IPS-18a (cell line): ENCODE measurements around the gene SLC66A2.
"Not testable (repeated sequence)": the region's sequence is repeated elsewhere in the genome, so short reads cannot be mapped to it uniquely, and the experiment has no call there.

Experiments used
- H3K27ac ChIP-seq: one replicate; pipeline ENCODE4 v1.5.1; 2013; ENCODE audit warnings: low read length
- H3K27me3 ChIP-seq: one replicate; pipeline ENCODE4 v1.6.1; 2013; ENCODE audit warnings: mild to moderate bottlenecking, low read length; ENCODE audit not compliant: control insufficient read depth, insufficient read depth
- H3K36me3 ChIP-seq: one replicate; pipeline ENCODE4 v1.6.1; 2013; ENCODE audit warnings: low read depth, low read length; ENCODE audit not compliant: control insufficient read depth
- H3K4me1 ChIP-seq: one replicate; pipeline ENCODE4 v1.6.1; 2013; ENCODE audit warnings: low read depth, low read length; ENCODE audit not compliant: control insufficient read depth
- H3K4me3 ChIP-seq: one replicate; pipeline ENCODE4 v1.5.1; 2013; ENCODE audit warnings: low read length
- H3K9ac ChIP-seq: one replicate; pipeline ENCODE4 v1.6.1; 2013; ENCODE audit warnings: mild to moderate bottlenecking, low read length, moderate library complexity
- H3K9me3 ChIP-seq: one replicate; pipeline ENCODE4 v1.6.1; 2013; ENCODE audit warnings: low read depth, low read length; ENCODE audit not compliant: control insufficient read depth

SLC66A2 gene

DNA sequence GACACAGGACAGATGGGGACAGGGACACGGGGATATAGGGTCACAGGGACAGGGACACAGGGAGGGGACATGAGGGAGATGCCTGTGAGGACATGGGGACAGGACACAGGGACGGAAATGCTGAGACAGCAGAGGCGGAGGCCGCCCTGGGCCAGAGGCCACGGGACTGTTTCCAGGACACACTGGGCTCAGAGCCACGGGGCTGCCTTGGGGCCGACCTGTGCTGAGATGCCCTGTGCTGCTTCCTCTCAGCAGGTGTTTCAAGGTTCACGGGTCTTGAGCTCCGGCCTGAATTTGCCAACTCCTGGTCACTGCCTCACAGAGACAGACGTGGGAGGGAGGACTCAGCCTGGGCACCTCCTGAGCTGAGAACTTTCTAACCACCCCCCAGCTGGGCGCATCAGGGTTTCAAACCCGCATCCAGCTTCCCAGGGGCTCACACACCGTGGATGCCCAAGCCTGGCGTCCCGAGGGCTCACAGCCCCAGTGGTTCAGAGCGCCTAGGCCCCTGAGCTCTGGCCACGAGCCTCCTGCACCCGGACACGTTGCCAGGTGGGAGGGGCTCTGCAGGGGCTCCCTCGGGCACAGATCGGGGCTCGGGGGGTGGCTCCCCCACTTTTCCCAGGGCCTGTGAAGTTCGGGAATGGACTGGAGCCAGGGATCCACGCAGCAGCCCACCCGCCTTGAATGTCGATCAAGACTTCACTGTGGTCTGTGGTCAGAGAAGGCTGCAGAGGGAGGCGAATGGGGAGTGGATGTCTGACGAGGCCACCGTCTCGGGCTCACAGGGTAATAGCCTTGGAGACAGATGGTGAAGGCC, 64.1 kb downstream of the SLC66A2 start:
- no peaks in the 10 kb centered on the region for H3K4me1 ChIP-seq
- no peak overlapping the region for H3K27ac ChIP-seq
- H3K9me3 ChIP-seq, result peaks cover 9% of the 10 kb centered on the region
- H3K9ac ChIP-seq, result no peak overlapping the region
- no peaks in the 10 kb centered on the region for H3K36me3 ChIP-seq
- no peaks in the 10 kb centered on the region for H3K27me3 ChIP-seq
- H3K4me3 ChIP-seq, result no peak overlapping the region

DNA sequence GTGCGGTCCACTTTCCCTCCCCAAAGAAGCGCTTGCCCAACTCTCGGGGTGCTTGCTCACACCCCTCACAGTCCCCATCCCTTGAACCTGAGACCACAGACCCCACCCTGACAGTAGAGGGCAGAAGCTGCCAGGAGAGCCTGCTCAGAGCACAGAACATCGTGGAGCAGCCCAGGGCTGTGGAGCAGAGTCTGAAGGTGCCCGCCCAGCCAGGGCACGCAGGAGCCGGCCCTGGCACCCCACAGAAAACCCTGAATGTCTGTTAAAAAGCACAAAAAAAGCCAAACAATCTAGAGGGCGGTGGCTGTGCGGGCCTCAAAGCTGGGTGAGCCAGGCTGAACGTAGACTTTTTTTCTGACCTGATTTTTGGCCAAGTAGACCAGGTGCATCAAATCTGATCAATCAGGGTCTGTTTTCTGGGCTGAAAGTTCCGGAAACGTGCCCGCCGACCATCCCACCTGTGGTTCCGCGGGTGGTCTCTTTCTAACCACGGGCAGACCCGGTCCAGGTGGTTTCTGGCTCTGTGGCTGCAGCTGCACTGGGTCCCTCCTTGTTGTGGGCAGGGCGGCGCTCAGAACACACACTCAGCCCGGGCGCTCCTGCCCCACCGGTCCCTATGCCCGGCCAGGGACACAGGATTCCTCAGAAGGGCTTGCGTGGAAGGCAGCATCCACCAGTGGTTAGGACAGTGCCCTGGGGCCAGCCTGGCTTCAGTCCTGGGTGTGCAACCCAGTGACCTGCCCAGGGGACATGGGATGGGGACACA, 66.3 kb downstream of the SLC66A2 start:
- Histone ChIP-seq H3K36me3 (no peaks in the 10 kb centered on the region), H3K4me3 (no peak overlapping the region), H3K27ac (no peak overlapping the region), H3K9me3 (peaks cover 2% of the 10 kb centered on the region), H3K27me3 (no peaks in the 10 kb centered on the region), H3K4me1 (no peaks in the 10 kb centered on the region), H3K9ac (no peak overlapping the region)

DNA sequence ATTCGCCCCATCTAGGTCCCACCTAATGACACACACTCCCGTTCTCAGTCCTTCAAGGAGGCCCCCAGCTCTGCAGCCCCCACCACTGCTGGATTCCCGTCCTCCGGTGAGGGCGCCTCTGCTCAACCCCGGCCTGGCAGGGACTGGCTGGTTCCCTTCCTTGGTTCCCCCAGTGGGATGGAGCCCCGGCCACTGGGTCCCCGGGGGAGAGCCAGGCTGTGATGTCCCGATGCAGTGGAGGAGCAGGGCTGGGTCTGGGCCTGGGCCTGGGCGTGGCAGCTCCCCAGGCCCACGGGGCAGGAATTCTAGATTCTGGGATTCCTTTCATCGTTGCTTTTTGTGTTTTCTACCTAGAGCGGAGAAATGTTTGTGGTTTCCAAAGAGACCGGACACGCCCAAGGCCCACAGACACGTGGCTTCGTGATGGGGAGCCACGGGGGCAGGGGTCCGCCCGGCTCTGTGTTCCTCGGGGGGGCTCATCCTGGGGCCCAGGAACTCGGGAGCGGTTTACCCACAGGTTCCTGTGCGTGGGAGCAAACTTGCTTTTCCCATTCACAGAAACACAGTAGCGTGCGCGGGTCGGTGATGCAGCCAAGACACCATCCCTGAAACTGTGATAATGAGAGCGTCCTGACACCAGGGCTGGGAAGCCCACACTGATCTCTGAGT, 67.0 kb downstream of the SLC66A2 start:
- Histone ChIP-seq H3K4me1 (no peaks in the 10 kb centered on the region), H3K36me3 (no peaks in the 10 kb centered on the region), H3K27me3 (no peaks in the 10 kb centered on the region), H3K4me3 (no peak overlapping the region), H3K9ac (no peak overlapping the region), H3K27ac (no peak overlapping the region), H3K9me3 (peaks cover 2% of the 10 kb centered on the region)

DNA sequence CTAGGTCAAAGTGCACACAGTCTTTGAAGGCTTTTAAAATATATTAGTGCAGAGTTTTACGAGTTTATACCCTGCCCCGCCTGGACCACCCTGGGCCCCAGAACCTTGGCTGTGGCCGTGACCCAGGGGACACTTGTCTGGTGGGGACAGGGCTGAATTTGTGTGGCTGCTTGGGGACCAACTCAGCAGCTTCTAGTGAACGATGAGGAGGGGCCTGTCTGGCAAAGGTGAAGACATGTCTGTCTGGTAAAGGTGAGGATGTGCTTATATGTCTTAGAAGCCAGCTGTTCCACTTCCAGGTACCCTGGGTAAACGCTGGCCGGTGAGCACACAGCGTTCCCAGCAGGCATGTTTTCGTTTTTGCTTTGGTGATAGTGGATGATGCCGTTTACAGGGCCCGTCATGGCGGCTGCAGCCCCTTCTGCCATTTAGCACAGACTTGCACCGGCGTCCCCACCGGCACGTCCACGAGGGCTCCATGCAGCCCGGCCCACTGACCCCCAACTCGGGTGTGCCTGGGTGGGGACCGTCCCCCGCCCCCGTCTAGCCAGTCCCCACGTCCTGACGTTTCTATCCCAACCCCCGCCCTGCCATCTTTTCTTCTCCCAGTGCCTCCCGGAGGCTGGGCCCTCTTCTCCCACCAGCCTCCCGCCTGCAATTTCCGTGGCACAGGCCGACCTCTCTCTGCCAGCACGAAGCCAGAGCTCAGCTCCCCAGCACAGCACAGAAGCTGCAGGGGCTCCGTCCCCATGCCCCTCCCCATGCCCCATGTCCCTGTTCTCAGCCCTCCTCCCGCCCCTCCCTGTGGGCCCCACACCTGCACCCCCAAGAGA, 67.8 kb downstream of the SLC66A2 start:
- Histone ChIP-seq H3K27me3 (no peaks in the 10 kb centered on the region), H3K9me3 (peaks cover 2% of the 10 kb centered on the region), H3K4me3 (no peak overlapping the region), H3K4me1 (no peaks in the 10 kb centered on the region), H3K27ac (no peak overlapping the region), H3K9ac (no peak overlapping the region), H3K36me3 (no peaks in the 10 kb centered on the region)

DNA sequence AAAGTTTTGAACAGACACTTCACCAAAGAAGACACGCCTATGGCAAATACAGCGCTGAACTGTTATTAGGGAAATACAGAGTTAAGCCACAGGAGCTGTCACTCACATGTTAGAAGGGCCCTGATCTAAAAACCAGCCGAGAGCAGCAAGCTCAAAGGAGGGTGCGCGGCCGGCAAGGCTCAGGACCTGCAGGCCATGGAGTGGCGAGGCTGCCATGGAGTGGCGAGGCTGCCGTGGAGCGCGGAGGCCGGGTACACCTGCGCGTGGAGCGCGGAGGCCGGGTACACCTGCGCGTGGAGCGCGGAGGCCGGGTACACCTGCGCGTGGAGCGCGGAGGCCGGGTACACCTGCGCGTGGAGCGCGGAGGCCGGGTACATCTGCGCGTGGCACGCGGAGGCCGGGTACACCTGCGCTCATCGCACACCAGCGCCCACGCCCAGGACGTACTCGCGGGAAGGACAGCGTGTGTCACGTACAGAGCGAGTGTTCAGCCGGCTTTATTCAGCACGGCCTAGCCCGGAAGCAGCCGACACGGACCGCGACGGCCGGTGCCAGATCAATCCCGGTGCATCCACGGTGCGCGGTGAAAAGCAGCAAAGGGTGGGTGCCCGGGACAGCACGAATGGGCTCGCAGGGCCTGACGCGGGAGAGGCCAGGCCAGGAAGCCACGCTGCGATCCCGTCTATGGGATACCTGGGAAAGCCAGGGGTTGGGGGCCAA, 68.8 kb downstream of the SLC66A2 start:
- Histone ChIP-seq H3K27me3 (no peaks in the 10 kb centered on the region), H3K9ac (no peak overlapping the region)

DNA sequence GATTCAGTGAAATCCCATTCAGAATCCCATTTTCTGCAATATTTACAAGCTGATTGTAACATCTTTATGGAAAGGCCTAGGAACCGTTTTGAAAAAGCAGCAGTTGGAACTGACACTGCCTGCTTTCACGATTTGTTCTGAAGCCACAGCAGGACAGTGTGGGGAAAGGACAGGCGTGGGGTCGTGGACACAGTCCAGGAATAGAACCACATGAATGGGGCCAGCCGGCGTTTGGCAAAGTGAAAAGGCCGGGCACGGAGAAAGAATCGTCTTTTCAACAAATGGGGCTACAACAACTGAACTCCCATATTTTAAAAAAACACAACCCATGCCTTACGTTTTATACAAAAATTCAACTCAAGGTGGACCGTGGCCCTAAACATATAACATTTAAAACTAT, 69.8 kb downstream of the SLC66A2 start:
- Histone ChIP-seq H3K9me3 (no peaks in the 10 kb centered on the region), H3K4me1 (no peaks in the 10 kb centered on the region), H3K27ac (no peak overlapping the region), H3K36me3 (no peaks in the 10 kb centered on the region), H3K9ac (no peak overlapping the region), H3K4me3 (no peak overlapping the region), H3K27me3 (no peaks in the 10 kb centered on the region)

More for the DNA sequence above, 68.8 kb downstream of the SLC66A2 start:
- no peaks in the 10 kb centered on the region for H3K4me1 ChIP-seq
- peaks cover 2% of the 10 kb centered on the region for H3K9me3 ChIP-seq
- H3K27ac ChIP-seq, result no peak overlapping the region
- no peak overlapping the region for H3K4me3 ChIP-seq
- no peaks in the 10 kb centered on the region for H3K36me3 ChIP-seq

DNA sequence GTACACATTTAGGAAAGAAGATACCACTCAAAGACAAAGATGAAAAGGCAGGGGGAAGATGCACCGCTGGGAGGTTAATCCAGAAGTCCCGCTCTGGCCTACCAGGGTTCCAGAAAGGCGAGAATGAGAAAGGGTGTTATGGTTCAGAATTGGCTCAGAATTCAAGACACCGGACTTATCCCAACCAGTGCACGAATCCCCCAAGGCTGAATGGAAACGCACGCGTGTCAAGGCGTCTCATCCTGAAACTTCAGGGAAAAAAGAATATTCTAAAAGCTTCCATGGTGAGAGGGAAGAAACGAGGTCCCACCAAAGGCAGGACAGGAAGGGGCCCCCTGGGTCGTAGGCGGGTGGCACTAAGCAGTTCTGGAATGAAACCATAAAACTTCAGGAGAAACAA, 71.9 kb downstream of the SLC66A2 start:
- Histone ChIP-seq H3K4me3 (no peak overlapping the region), H3K27me3 (no peaks in the 10 kb centered on the region), H3K9ac (no peak overlapping the region), H3K9me3 (no peaks in the 10 kb centered on the region), H3K27ac (no peak overlapping the region), H3K4me1 (no peaks in the 10 kb centered on the region), H3K36me3 (no peaks in the 10 kb centered on the region)

DNA sequence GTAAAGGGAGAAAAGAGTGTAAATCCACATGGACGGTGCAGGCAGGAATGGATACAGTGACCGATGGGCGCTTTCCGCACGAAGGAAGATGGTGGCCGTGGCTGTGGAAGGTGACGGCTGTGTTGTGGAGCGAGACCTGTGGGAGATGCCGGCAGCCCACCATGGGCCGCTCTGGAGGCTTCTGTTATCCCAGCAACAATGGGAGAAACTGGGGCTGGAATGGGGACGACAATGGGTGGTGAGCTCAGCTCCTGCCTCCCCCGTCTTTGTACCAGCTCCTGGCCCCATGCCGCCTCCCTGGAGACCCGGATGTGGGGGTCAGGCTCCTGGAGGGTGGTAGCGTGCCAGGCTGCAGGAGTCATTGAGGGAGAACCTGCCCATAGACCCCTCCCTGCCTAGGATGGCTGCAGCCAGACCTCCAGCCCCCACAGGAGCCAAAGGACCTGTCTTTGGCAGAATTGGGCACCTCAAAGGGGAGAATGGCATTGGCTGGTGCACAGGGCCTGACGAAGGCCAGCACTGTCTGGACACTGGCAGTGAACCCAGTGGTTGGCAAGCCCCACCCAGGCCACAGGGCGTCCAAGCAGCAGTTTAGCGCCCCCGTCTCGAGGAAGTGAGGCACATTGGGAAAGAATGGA, 72.6 kb downstream of the SLC66A2 start:
- H3K9ac ChIP-seq, result no peak overlapping the region
- no peaks in the 10 kb centered on the region for H3K4me1 ChIP-seq
- H3K9me3 ChIP-seq, result no peaks in the 10 kb centered on the region
- H3K27me3 ChIP-seq, result no peaks in the 10 kb centered on the region
- H3K4me3 ChIP-seq, result no peak overlapping the region
- H3K36me3 ChIP-seq, result no peaks in the 10 kb centered on the region
- no peak overlapping the region for H3K27ac ChIP-seq

DNA sequence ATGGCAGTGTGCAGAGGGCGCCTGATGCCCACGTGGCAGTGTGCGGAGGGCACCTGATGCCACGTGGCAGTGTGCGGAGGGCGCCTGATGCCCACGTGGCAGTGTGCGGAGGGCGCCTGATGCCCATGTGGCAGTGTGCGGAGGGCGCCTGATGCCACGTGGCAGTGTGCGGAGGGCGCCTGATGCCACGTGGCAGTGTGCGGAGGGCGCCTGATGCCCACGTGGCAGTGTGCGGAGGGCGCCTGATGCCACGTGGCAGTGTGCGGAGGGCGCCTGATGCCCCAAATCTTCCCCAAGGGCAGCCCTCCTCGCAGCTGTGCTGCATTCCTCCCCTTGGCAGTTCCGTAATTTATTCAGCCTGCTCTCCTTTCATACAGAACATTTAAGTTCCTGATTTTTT, 73.2 kb downstream of the SLC66A2 start:
- not testable (repeated sequence) for H3K4me3 ChIP-seq, H3K27me3 ChIP-seq, H3K4me1 ChIP-seq, H3K27ac ChIP-seq, H3K9ac ChIP-seq, H3K9me3 ChIP-seq, H3K36me3 ChIP-seq

DNA sequence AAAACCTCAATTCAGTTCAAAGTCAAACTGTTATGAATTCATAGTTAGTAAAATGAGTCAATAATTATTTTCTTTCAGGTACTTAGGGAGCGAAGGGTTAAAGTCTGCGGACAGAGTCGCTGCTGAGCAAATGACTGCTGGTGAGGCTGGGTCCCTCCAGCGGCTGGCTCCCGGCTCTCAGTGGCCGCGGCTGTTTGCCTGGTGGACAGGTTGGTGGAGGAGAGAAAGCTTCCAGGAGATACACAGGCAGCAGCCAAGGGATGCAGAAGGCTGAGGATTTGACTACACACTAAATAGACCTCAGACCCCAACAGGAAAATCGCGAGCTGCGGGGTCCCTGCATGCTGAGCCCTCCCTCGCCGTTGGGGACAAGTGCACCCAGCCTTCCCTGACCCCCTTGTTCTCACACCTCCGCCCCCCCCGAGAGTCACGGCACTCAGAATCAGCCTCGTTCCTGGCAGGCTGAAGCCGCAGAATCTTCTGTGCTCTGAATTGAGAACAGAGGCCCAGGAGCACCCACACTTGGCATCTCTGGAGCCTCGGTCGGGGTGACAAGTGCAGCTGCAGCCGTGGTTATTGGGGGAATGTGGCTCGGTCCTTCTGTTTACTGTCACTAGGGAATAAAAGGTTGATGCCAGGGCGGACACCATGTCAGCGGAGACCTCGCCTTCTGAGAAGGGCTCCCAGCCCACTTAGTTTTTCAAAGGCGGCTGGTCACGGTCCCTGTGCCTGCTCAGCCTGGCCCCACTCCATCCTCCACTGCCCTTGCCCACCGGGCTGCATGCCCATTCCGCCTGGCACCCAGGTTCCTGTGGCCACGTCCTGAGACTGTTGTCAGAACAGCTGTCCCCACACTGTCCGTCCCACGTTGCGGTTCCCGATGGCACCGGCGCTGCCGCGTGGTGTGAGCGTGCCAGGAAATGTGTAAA, 74.0 kb downstream of the SLC66A2 start:
- Histone ChIP-seq H3K9ac (no peak overlapping the region), H3K9me3 (no peaks in the 10 kb centered on the region), H3K4me1 (no peaks in the 10 kb centered on the region), H3K27me3 (no peaks in the 10 kb centered on the region), H3K27ac (no peak overlapping the region), H3K36me3 (no peaks in the 10 kb centered on the region), H3K4me3 (no peak overlapping the region)
